Heart left ventricle (tissue), 13 donors: Measurements from ENCODE around the gene TRMU.

Experiments
- CTCF ChIP-seq, 12 donors: fragments of 200-600 bp; sonication (generic) in 4 of 12; IDR thresholded peaks; one replicate each; pipeline versions ENCODE4 v1.5.0 to v1.8.0; 2018 to 2022; ENCODE audit warnings: antibody characterized with exemption in 12 of 12, mild to moderate bottlenecking in 5 of 12
- POLR2A ChIP-seq, 2 donors: fragments of 450-650 bp; IDR thresholded peaks; one replicate each; pipeline ENCODE4 v1.6.1; 2017; ENCODE audit warnings: antibody characterized with exemption in 2 of 2, mild to moderate bottlenecking in 2 of 2, moderate library complexity in 2 of 2
- donor health status: ischemic (EF 13 %, LVEDD 7.1; RV severe dilation, severe dysfunction).
- donor health status: DM: no; HTN: yes; CAD: no.
- donor health status: DM: no; HTN: no; CAD: no.
- donor health status: ischemic (EF 25% LVEDD 6.9; RV normal size, moderate dysfunction).
- donor health status: ischemic (EF 25% LVEDD 5.7; RV mildly dilated, moderate dysfunction).
- donor health status: ischemic (EF 35%, LVEDD 5.7; RV mildly dilated, moderate dysfunction).
- donor health status: nonischemic (EF 11% LVEDD 7.7; RV severe dilation, severe dysfunction).
- donor health status: DM: yes; HTN: yes; CAD: no.
- donor health status: PGD.
- donor health status: ischemic (EF 29% LVEDD 5.4; RV normal size, mild dysfunction).
- donor health status: nonischemic (EF 23%, LVEDD 6.1; RV moderate dilation, normal function).

DNA sequence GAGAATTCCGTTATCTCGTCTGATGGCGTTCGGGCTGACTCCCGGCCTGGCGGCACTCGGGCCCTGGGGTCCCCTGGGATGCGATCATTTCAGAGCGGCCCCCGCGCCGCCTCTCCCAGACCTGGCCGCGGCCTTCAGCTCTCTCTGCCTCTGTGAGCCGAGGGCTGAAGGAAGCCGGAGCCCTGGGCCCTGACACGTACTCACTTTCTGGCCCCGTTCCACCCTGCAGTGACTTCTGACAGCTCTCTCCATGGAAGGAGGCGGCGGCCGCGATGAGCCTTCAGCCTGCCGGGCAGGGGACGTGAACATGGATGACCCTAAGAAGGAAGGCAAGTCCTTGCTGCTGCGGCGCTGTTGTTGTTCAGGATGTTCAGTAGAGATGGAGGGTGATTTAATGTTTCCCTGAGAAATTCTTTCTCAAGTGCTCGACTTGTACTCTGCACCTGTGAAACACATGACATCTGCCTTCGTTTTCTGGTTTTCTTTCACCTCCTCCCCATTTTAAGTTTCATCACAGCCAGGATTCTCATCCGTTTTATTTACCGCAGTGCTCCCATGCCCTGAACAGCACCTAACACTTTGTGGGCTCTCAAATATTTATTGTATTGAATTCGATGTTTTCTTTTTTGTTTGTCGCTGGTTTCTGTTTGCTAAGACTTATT is 38.2 kb upstream of the TRMU start:
- TF ChIP-seq CTCF (IDR thresholded peaks at IDR 0.05) = no peak
- TF ChIP-seq POLR2A (IDR thresholded peaks at IDR 0.05) = no peak
